GM21526 (cell line): ENCODE data around the gene TMEM240.
"Not testable (repeated sequence)": the region's sequence is repeated elsewhere in the genome, so short reads cannot be mapped to it uniquely, and the experiment has no call there.

ENCODE experiments used
- ATAC-seq: cut with Tn5 transposase; IDR thresholded peaks from one replicate; pipeline ENCODE4 v1.9.1; 2021; ENCODE audit warnings: moderate library complexity; ENCODE audit not compliant: unreplicated experiment, low FRiP score

Gene TMEM240

DNA sequence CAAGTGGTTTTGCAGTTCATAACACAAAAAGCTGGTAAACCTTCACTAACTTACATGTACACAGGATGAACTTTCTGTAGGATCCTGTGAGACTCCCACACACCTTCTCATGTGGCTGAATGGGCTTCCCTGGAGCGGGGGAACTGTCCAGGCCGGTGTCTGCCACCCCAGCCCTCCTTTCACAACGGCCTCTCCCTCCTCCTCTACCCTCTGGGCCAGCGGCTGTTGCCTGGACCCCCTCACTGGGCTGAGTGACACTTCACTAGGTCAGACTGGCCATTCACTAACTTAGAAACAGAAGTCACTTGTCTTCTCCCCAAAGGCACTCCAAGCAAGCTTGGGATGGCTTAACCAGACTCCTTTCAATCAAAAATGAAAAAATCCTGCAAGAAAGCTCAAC lies 18.2 kb upstream of the TMEM240 start:
- no peak for ATAC-seq

DNA sequence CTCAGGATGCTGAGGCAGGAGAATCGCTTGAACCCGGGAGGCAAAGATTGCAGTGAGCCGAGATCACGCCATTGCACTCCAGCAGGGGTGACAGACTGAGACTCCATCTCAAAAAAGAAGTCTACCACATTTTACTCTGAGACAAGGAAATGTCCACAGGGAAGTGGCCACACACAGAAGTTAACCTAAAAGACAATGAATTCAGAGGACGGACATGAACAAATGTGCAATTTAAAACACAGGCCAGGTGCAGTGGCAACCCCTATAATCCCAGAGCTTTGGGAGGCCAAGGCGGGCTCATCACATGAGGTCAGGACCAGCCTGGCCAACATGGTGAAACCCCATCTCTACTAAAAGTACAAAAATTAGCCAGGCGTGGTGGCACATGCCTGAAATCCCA lies 17.3 kb upstream of the TMEM240 start:
- not testable (repeated sequence) for ATAC-seq

DNA sequence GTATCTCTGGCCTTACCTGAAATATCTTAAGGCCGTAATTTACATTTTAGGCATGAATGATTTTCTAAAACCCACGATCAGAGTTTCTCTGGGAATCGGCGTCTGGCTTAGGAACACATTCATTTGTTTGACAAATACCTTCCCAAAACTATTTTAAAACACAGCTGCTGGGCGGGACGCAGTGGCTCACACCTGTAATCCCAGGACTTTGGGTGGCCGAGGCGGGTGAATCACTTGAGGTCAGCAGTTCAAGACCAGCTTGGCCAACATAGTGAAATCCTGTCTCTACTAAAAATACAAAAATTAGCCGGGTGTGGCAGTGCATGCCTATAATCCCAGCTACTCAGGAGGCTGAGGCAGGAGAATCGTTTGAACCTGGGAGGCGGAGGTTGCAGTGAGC lies 16.5 kb upstream of the TMEM240 start:
- not testable (repeated sequence) for ATAC-seq

DNA sequence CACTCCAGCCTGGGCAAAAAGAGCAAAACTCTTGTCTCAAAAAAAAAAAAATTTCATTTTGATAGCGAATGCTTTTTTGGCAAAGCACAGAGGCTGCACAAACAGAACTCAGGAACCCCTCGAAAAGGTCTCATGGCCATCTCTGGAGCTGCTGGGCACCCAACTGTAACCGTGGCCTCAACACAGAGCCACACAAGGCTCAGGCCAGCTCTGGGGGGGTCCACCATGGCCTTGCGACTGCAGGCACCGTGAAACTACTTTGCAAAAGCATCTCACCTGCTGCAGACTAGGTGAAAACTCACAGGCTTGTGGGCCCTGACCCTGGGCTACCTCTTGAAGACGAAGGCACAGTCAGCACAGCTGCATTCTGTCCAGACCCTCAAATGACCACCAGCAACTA lies 16.1 kb upstream of the TMEM240 start:
- ATAC-seq, result no peak

DNA sequence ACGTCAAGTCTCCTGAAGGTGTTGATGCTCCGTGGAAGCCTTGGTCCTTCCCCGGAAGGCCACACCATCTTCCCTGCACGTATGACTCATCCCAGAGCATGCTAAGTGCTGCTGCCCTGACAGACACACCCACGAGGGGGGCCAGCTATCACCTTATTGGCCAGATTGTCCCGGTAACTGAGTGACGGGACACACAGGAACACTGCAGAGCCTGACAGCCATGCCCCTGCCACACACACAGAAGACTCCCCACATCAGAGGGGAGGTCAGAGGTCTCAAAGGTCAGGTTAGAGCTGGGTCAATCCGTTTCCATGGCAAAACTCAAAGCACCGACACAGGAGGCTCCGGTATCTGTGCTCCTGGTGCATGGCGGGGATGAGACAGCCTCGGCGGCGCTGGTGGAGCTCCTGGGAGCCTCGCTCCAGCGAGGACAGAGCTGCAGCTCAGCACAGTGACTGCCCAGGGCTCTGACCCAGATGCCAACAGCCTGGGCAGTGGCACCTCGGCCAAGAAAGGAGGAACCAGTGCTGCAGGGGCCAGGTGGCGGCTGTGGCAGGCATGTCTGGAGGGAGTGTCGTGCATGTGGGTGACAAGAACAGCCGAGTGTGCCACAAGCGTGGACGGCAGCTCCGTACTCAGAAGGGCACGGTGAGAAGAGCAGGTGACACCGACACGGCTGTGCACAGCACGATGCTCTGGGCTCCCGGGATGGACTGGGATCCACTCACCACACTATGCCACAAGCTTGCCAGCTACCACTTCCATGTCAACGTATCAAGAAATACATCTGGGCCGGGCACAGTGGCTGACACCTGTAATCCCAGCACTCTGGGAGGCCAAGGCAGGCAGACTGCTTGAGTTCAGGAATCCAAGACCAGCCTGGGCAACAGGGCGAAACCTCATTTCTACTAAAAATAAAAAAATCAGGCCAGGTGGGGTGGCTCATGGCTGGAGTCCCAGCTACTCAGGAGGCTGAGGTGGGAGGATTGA lies 14.8 kb upstream of the TMEM240 start:
- ATAC-seq, result no peak

DNA sequence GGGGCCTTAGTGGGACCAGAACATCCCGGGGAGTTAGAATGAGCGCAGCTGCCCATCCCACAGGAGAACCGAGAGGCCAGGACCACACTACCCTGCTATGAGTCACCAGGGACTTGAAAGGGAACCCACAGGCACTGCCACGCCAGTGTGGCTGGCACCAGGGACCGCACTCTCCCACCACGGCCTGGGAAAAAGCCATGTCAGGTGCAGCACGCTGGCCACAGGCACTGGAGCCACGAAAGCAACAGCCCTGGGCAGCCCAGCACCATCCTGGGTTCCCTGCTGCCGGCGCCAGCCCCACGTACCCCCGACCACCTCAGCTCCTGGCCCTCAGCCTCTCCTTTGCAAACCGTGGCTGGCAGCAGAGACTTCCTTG lies 14.1 kb upstream of the TMEM240 start:
- no peak for ATAC-seq

DNA sequence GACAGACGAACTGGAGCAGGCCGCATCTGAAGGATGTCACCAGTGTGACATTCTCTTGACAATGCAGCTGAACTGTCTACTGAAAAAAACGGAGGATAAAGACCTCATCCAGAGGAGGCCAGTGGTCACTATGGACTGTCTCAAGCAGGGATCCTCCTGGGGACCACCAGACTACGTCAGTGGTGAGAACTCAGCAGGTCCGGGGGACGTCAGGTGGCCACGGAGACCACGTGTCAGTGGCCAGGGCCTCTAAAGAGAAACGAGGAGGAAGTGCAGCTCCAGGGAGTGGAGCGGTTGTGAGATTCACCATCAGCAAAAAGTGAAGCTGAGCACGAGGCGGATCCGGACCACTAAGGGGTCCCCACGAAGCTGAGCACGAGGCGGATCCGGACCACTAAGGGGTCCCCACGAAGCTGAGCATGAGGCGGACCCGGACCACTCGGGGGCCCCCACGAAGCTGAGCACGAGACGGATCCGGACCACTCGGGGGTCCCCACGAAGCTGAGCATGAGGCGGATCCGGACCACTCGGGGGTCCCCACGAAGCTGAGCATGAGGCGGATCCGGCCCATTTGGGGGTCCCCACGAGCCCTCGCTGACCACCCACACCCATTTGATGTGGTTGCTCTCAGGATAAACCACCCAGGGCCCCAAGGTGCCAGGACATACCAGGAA lies 13.5 kb upstream of the TMEM240 start:
- no peak for ATAC-seq

DNA sequence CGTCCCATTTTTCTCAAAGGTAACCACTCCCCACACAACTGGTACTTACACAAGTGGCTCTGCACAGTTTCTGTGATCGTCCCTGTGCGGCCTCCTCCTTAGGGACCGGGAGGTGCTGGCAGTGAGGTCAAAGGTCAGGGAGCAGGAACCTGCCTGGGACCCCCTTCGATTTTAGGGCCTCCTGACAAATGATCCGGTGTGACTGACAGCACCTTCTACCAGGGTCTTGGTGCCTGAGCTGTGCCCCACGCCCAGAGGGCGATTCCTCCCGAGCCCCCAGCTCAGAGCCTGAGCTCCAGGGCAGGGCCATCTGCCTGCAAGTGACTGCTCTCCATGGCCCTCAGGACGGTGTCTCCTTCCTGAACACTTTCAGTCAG lies 11.8 kb upstream of the TMEM240 start:
- ATAC-seq, result no peak

DNA sequence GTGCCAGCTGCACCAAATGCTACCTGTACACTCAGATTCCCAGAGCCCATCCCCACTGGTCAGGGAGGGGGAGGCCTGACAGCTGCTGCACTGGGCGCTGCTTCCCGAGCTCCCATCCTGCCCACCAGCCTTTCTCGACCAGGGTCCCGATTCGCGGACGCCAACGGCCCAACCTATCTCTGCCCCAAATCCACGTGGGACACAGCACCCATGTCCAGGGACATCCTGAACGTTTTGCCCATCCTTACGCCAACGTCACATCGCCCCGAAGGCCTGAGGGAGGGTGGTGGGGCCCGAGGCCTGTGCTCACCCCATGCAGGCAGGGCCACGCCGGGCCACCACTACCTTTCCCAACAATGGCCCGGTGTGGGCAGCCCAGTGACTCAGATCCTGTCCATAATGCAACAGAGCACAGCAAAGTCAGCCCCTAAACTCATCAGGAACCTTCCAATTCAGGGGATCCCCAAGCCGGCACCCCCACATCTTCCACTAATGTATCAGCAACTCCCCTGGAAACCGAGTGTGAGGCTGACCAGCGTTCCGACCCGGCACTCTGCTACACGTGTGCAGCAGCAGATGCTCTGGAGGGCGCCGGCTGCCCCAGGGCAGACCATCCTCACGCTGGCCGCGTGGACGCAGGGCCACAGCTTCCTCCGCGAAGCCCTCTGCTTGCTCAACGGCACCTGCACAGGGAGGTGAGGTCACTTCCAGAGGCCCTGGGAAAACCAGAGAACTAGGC lies 11.3 kb upstream of the TMEM240 start:
- ATAC-seq, result no peak

DNA sequence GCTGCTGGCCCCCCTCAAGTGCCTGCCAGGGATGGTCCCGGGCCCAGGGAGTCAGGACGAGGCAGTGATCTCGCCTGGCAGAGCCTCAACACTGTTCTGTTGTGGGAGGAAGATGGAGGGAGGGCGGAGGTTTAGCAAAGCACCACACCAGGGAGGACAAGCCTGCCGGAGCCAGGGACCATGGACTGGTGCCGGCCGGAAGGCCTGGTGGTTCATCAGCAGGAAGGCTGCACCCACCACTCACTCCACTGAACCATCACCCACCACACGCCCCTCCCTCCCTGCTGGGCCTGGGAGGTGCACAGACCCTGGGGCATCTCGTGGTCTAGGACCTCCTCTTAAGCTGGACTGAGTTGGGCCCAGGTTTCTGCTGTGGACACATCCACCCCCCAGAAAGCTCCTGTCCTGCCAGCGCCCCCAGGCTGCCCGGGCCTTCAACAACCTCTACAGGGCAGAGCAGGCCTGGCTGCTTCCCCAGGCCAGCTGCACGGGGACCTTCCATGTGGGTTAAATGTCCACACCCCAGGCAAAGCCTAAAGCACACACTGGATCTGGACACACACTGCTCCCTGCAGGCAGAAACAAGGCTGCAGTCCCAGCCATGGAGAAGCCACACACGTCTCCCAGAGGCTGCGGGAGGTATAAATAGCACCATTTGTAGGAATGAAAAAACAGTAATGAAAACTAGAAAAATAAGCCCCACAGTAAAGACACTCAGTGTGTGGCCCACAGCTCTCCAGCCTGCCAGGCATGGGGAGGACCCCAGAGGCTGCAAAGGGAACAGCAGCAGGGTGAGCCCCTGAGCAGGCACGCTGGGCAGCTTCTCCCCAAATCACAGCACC lies 10.4 kb upstream of the TMEM240 start:
- no peak for ATAC-seq

DNA sequence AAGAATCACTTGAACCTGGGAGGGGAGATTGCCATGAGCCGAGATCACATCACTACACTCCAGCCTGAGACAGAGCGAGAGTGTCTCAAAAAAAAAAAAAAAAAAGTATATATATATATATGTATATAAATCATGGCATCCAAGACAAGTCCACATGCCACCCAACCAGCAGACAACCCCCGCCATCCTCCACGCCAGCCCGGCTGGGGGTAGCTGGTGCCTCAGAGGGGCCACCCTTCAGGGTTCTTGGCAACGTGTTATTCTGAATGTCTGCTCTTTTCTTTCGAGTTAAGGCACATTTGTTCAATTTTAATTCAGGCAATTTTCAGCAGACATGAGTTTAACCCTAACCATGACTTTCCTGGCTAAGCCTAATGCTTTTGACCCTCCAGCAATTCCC lies 9.7 kb upstream of the TMEM240 start:
- no peak for ATAC-seq

DNA sequence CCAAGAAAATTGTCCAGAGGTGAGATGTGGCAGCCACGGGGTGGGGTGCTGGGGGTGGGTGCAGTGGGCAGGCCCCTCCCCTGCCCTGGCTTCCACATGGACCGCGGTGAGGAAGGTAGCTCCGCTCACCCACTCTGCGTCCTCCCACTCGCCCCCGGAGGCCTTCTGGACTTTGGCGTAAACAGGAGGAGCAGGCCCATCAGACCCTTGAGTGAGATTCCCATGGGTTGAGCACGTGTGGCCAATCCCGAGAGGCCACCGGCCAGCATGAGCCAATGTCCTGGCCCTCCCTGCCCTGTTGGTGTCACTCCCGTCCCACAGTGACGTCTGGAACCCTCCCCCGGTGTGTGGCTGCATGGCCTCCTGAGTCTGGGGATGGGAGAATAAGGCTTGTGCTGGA lies 8.2 kb upstream of the TMEM240 start:
- ATAC-seq, result no peak

DNA sequence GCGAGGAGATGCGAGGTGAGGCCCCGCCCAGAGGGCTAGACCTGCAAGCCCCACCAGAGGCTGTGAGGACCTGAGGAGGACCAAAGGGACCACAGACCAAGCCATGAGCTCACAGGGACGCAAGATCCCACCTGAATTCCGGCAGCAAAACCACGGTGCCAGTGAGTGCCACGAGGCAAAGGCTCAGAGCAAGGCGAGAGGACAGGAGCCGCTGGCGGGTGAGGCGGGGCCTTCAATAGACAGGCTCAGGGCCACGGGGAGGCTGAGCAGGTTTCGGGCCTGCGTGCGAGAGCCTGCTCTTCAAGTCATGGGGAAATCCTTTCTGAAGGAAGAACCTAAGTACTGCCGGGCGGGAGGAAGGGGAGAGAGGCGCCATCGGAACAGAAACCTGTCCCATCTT lies 7.1 kb upstream of the TMEM240 start:
- ATAC-seq, result no peak

DNA sequence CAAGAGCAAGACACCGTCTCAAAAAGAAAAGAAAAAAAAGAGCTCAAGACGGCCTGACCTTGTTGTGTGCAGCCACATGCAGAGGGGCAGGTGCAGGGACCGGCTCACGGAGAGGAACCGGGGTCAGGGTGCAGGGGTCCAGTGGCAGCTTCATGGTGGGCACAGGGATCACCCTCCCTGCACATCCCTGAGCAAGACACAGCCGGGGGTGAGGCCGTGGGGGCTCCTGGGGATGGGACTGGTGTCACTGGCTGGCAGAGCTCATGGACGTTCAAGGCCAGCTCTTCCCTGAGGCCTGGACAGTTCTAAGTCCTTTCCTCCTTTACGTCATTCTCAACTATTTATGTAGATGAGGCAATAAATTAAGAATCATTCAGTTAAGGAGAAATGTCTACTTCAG lies 6.6 kb upstream of the TMEM240 start:
- no peak for ATAC-seq

DNA sequence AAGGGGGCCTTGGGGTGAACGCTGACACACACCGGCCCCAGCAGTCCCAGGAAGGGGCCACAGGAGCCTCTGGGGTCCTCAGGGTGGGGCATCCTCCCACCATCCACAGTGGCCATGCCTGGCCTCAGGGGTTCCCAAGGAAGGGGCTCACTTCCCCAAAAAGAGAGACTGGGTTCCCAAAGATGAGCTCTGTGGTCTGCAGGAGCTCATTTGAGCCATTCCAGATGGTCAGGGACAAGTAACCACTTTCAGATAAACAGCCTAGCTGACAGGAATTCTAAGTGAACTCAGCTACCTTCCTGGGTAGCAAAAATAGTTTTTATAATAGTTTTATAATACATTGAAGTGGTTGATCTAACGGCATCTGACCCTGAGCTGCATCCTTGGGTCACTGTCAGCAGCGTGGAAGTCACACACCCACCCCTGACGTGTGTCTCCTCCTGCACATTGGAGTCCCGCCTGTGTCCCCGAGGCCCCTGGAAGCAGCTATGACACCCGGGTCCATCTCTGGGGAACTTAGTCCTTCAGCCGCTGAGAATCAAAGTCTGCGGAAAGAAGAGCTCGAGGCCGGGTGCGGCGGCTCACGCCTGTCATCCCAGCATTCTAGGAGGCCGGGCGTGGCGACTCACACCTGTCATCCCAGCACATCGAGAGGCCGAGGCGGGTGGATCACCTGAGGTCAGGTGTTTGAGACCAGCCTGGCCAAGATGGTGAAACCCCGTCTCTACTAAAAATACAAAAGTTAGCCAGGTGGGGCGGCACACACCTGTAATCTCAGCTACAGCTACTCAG lies 5.7 kb upstream of the TMEM240 start:
- ATAC-seq, result no peak

DNA sequence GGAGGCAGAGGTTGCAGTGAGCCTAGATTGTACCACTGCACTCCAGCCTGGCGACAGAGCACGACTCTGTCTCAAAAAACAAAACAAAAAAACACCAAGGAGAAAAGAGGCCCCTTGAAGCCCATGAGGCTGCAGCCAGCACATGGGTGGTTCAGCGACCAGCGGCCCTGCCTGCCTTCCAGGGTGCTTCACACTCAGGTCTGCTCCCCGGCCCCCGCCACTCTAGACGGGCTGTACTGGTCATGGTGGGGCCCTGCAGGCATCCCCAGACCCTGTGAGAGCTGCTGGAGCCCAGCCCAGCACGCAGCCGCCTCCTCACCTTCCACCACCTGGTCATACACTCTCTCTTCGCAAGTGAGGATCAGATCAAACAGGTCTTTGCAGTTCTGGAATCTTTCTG lies 4.1 kb upstream of the TMEM240 start:
- ATAC-seq, result no peak

DNA sequence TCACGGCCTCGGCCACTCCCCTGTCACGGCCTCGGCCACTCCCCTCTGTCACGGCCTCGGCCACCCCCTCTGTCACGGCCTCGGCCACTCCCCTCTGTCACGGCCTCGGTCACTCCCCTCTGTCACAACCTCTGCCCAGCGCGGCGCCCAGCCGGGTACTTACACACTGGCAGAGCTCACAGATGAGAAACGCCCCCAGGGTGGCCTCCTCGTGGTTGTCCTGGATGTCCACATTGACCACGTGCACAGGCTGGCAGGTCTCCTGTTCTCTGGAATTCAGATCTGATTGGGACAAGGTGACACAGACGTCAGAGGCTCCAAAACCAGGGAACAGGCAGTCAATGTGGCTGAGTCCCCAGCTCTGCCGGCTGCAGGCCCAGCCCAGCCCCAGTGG lies 3.3 kb upstream of the TMEM240 start:
- no peak for ATAC-seq

DNA sequence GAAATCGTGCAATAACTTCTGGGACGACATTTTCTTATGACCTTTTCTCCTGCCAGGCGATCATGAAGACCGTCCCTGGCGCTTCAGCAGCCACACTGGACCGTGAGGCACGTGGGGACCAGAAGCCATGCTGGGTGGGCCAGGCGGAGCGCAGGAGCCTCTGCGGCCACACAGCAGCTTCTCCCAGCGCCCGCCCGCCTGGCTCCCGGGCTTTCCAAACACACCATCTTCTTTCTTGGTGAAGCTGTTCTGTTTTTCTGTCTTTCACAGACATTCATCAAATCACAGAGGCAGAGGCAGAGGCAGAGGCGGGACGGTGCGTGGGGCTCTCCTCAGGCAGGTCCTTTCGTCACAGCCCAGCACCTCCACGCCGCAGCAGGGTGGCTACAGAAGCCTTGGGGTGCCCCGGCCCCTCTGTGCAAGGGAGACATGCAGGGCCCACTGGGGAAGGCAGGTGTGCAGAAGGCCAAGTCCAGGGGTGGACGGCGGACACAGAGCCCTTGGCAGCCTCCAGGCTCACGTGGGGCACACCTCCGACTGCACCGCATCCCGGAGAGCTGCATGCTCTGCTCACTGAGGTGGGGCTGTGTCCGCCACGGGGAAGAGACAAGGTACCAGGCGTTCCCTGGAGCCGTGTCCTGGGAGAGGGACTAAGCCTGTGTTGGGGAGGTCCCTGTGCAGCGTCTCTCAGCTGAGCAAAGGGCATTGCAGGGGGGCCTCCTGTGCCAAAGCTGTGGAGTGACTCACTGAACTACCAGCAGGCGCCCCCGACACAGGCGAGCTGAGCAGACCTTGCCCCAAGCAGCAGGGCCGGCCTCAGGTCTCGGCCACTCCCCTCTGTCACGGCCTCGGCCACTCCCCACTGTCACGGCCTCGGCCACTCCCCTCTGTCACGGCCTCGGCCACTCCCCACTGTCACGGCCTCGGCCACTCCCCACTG lies 2.6 kb upstream of the TMEM240 start:
- ATAC-seq, result no peak
